Measurements from ENCODE around the gene MLX. TPM values are rescaled to one million over a fixed set of nuclear protein-coding genes. Genes with fewer than 3 reads are reported as not detected.
"Not testable (repeated sequence)": the region's sequence is repeated elsewhere in the genome, so short reads cannot be mapped to it uniquely, and the experiment has no call there.

MLX gene
- total RNA-seq, 1 donor from 2014 or later = 26.5 TPM

DNA sequence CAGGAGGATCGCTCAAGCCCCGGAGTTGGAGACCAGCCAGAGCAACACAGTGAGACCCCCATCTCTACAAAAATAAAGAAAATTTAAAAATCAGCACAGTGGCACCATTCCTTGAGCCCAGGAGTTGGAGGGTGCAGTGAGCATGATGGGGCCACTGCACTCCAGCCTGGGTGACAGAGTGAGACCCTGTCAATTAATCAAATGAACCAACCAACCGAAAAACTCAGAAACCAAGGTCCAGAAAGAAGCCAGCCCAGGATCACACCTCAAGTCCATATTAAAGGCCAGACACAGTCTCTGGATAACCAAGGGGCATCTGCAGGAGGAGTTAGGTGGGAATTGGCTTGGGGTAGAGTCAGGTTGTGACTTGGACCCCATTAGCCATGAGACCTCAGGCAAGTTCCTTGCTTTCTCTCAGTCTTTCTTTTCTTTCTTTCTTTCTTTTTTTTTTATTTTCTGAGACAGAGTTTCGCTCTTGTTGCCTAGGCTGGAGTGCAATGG is 11.7 kb upstream of the MLX start:
- no peaks in the 10 kb centered on the region for H3K27me3 ChIP-seq (ENCODE audit: insufficient read depth, low read length)
- no peaks in the 10 kb centered on the region for H3K36me3 ChIP-seq (ENCODE audit: insufficient read depth, low read length)
- peaks cover 27% of the 10 kb centered on the region for H3K79me2 ChIP-seq (ENCODE audit: insufficient read depth, low read length)
- H3K4me3 ChIP-seq (ENCODE audit: insufficient read depth, low read depth, low read length) = peak overlapping the region; percentile 69
- peaks cover 16% of the 10 kb centered on the region for H3K4me1 ChIP-seq (ENCODE audit: insufficient read depth, low read length)
- H3K9ac ChIP-seq (ENCODE audit: low read length) = peak overlapping the region; percentile 92
- TF ChIP-seq CTCF (IDR thresholded peaks at IDR 0.05; ENCODE audit: insufficient read depth, low read depth, low read length) (no peak), EZH2 (IDR thresholded peaks at IDR 0.05; ENCODE audit: insufficient read depth, low read length) (no peak)
- H4K20me1 ChIP-seq (ENCODE audit: insufficient read depth, low read length) = peaks cover 5% of the 10 kb centered on the region
- H3K4me2 ChIP-seq (ENCODE audit: low read length) = peak overlapping the region; percentile 91
- Mint-ChIP-seq H3K4me1 (ENCODE audit: low read depth, unreplicated experiment) (peaks cover 12% of the 10 kb centered on the region), H3K27ac (ENCODE audit: unreplicated experiment) (peak overlapping the region; percentile 91), H3K4me3 (ENCODE audit: unreplicated experiment) (peak overlapping the region; percentile 91), H3K9me3 (ENCODE audit: unreplicated experiment) (no peaks in the 10 kb centered on the region), H3K27me3 (ENCODE audit: low read depth, unreplicated experiment) (no peaks in the 10 kb centered on the region), H3K36me3 (ENCODE audit: low read depth, unreplicated experiment) (no peaks in the 10 kb centered on the region)
- peak overlapping the region; percentile 79 for H2AFZ ChIP-seq (ENCODE audit: low read depth, low read length)
- no peak for DNase-seq (ENCODE audit: low read depth)
- H3K27ac ChIP-seq (ENCODE audit: low read depth, low read length) = peak overlapping the region; percentile 72
- no peak for FAIRE-seq
- no peaks in the 10 kb centered on the region for H3K9me3 ChIP-seq (ENCODE audit: insufficient read depth, low read depth, low read length)

GRCh38 chr17:42555961-42556617 is 10.8 kb upstream of the MLX start:
- not testable (repeated sequence) for H3K9ac ChIP-seq (ENCODE audit: low read length); H3K27ac ChIP-seq (ENCODE audit: low read depth, low read length); H4K20me1 ChIP-seq (ENCODE audit: insufficient read depth, low read length); H2AFZ ChIP-seq (ENCODE audit: low read depth, low read length); H3K36me3 ChIP-seq (ENCODE audit: insufficient read depth, low read length); H3K4me2 ChIP-seq (ENCODE audit: low read length); H3K27me3 ChIP-seq (ENCODE audit: insufficient read depth, low read length); H3K4me3 ChIP-seq (ENCODE audit: insufficient read depth, low read depth, low read length); H3K9me3 ChIP-seq (ENCODE audit: insufficient read depth, low read depth, low read length); H3K4me3 Mint-ChIP-seq (ENCODE audit: unreplicated experiment); FAIRE-seq; H3K36me3 Mint-ChIP-seq (ENCODE audit: low read depth, unreplicated experiment); DNase-seq (ENCODE audit: low read depth); H3K9me3 Mint-ChIP-seq (ENCODE audit: unreplicated experiment); H3K27me3 Mint-ChIP-seq (ENCODE audit: low read depth, unreplicated experiment)
- Mint-ChIP-seq H3K4me1 (ENCODE audit: low read depth, unreplicated experiment) (peaks cover 16% of the 10 kb centered on the region), H3K27ac (ENCODE audit: unreplicated experiment) (peak overlapping the region; percentile 34)
- Histone ChIP-seq H3K4me1 (ENCODE audit: insufficient read depth, low read length) (peaks cover 16% of the 10 kb centered on the region), H3K79me2 (ENCODE audit: insufficient read depth, low read length) (peaks cover 27% of the 10 kb centered on the region)

- H3K4me3 ChIP-seq (ENCODE audit: insufficient read depth, low read depth, low read length) = no peak overlapping the region
- no peak overlapping the region for H3K4me2 ChIP-seq (ENCODE audit: low read length)
- no peak for TF ChIP-seq CTCF (IDR thresholded peaks at IDR 0.05; ENCODE audit: insufficient read depth, low read depth, low read length)
- TF ChIP-seq EZH2 (IDR thresholded peaks at IDR 0.05; ENCODE audit: insufficient read depth, low read length) = no peak
- peaks cover 23% of the 10 kb centered on the region for H3K4me1 ChIP-seq (ENCODE audit: insufficient read depth, low read length)
- H3K4me1 Mint-ChIP-seq (ENCODE audit: low read depth, unreplicated experiment) = peaks cover 27% of the 10 kb centered on the region
- H3K79me2 ChIP-seq (ENCODE audit: insufficient read depth, low read length) = peaks cover 41% of the 10 kb centered on the region
- no peak overlapping the region for H3K9ac ChIP-seq (ENCODE audit: low read length)
- H3K9me3 ChIP-seq (ENCODE audit: insufficient read depth, low read depth, low read length) = no peaks in the 10 kb centered on the region
- H3K36me3 ChIP-seq (ENCODE audit: insufficient read depth, low read length) = no peaks in the 10 kb centered on the region
- H4K20me1 ChIP-seq (ENCODE audit: insufficient read depth, low read length) = no peaks in the 10 kb centered on the region
- H3K27me3 Mint-ChIP-seq (ENCODE audit: low read depth, unreplicated experiment) = no peaks in the 10 kb centered on the region
- no peak for FAIRE-seq
- peaks cover 3% of the 10 kb centered on the region for H3K36me3 Mint-ChIP-seq (ENCODE audit: low read depth, unreplicated experiment)
- no peaks in the 10 kb centered on the region for H3K27me3 ChIP-seq (ENCODE audit: insufficient read depth, low read length)
- no peak overlapping the region for H3K27ac ChIP-seq (ENCODE audit: low read depth, low read length)
- no peak overlapping the region for H3K4me3 Mint-ChIP-seq (ENCODE audit: unreplicated experiment)
- H3K27ac Mint-ChIP-seq (ENCODE audit: unreplicated experiment) = no peak overlapping the region
- no peak for DNase-seq (ENCODE audit: low read depth)
- no peaks in the 10 kb centered on the region for H3K9me3 Mint-ChIP-seq (ENCODE audit: unreplicated experiment)
- no peak overlapping the region for H2AFZ ChIP-seq (ENCODE audit: low read depth, low read length)
Observed at GRCh38 chr17:42559075-42559474, 7.8 kb upstream of the MLX start.
